HG03469 (cell line): ENCODE data around the gene CCDC158.
"Not testable (repeated sequence)": the region's sequence is repeated elsewhere in the genome, so short reads cannot be mapped to it uniquely, and the experiment has no call there.

Experiments
- ATAC-seq: cut with Tn5 transposase; IDR thresholded peaks from one replicate; pipeline ENCODE4 v1.9.1; 2021; ENCODE audit warnings: mild to moderate bottlenecking, moderate library complexity, moderate number of reproducible peaks; ENCODE audit not compliant: unreplicated experiment

Gene CCDC158

DNA sequence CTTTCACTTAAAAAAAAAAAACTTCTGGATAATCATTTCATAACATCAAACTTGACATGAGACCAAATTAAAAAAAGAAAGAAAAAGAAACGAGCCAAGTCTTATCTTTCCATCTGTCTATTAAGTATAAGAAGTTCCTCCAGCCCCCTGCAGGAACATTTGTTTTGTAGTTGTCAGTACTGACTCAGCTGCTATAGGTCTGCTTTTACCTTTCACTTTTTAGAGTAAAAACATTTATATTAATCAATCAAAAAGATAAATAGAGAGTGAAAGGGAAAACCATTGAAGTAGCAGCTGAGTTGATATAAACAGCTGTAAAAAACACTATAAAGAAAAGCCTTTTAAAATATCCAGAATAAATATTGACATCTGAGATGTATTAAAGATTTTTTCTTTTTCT is 46.1 kb downstream of the CCDC158 start:
- no peak for ATAC-seq

DNA sequence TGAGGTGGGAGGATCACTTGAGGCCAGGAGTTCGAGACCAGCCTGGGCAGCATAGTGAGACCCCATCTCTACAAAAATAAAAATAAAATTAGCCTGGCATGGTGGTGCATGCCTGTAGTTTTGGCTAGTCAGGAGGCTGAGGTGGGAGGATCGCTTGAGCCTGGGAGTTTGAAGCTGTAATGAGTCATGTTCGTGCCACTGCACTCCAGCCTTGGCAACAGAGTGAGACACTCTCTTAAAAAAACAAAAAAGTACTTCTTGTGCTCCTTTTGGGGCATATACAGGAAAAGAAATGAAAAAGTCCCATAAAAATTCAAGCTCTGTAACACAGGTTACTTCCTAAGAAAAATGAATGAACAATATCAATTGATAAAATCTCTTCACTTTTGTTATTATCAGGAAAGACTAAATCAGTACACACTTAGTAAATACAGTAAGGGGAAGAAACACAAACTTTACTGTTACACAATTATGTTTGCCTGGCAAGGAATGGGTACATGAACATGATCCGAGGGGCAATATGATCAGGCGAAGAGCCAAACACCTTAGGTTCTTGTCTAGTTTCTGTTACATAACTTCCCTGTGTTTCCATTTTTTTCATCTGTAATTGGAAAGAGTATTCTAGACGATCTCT is 46.9 kb downstream of the CCDC158 start:
- ATAC-seq, result no peak

DNA sequence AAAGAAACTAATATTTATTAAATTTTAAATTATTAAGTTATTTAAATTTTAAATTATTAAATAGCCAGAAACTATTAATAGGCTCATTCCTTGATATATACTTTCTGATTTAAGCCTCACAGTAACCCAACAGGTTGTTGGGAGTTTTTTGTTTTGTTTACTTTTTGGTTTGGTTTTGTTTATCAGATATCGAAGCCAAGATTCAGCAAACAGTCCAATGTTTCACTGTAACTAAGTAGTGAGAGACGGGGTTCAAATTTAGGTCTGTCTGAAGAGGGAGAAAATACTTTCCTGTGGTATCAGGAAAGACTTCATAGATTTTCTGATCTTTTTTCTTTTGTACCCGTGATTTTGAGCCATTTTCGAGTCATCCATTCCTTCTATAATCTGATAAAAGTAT is 54.2 kb downstream of the CCDC158 start:
- no peak for ATAC-seq

DNA sequence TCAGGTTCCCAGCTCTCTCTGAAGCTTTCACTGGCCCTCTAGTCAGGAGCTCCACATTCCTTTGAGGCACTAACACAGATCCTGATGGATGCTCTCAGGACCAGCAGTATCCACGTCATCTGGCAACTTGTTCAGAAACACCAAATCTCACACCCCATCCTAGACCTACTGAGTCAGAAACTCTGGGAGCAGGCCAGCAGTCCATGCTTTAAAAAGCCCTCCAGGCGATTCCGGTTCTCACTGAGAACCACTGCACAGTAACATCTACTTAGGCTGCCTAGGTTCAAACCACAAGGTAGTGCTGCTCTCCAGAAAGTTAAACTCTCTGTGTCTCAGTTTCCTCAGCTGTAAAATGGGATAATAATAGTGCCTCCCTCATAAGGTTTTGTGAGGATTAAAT is 55.3 kb downstream of the CCDC158 start:
- ATAC-seq, result no peak

DNA sequence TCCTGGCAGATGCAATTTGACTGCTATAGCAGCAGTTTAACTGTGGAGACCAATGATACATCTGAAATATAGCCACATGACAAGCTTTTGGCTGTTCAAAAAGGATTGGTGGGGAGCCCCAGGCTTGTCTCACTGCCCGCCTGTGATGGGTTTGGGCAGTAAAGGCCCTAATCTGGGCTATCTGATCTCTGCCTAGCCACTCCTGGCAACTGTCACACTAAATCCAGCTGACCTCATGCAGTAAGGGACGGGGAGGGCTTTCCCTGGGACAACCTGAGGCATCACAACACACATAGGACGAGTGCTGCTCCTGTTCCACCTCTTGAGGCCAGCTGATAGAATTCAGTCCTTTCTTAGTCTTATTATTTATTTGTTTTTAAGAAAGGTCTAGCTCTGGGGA is 56.2 kb downstream of the CCDC158 start:
- no peak for ATAC-seq

DNA sequence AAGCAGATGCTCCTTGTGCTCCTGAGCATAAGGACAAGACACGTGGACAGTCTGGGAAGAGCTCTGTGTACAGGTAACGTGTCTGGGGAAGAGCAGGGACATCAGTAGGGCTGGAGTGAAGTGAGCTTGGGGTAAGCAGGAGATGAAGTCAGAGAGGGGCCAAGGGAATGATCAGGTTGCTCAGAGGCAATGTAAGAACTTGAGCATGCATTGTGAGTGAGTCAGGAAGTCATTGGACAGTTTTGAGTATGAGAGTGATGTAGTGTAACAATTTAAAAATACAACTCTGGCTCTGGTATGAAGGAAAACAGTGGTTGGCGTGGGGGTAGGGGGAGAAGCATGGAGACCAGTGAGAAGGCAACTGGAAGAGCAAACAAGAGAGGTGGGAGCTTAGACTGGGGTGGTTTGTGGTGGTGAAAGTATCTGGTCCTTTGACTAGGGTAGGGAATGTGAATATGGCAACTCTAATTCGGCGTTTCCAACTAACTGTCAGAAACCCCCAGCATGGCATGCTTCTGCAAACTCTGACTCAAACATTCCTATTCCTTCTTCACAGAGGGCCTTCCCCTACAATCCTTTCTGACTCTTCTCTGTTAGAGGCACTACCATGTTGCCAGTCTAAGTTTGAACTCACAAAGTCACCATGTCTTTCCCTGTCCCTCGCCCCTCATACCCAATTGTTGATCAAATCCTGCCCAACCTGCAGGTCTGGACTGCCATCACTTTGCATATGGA is 57.2 kb downstream of the CCDC158 start:
- ATAC-seq, result no peak

DNA sequence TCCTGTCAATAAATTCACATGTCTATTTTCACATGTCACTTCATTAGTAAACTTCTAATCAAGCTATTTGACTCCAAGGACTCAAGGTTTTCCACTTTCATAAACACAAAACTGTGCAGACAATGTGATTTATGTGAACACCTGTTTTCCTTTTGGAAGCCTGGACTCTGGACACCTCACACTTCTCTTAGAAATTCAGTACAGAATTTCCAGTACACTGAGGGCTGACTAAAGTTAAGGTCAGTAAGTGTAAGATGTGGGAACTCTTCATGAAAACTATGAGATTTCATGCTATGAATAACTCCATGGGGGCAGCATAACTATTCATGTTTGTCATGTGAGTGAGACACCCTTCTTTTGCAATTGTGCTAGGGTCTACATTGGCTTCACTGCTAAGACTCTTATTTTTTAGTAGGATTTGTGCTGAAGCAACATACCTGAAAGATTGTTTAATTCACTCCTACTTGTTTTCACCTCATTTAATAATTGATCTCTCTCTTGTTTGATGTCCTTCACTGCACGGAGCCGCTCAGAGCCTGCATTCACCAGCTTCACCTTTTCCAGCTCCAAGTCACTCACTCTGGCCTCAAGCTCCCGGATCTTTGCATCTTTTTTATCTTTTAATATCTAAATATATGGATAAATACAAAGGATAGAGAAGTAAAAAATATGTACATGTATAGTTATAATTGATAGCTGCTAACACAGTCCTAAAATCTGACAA is 59.1 kb downstream of the CCDC158 start:
- ATAC-seq, result no peak

DNA sequence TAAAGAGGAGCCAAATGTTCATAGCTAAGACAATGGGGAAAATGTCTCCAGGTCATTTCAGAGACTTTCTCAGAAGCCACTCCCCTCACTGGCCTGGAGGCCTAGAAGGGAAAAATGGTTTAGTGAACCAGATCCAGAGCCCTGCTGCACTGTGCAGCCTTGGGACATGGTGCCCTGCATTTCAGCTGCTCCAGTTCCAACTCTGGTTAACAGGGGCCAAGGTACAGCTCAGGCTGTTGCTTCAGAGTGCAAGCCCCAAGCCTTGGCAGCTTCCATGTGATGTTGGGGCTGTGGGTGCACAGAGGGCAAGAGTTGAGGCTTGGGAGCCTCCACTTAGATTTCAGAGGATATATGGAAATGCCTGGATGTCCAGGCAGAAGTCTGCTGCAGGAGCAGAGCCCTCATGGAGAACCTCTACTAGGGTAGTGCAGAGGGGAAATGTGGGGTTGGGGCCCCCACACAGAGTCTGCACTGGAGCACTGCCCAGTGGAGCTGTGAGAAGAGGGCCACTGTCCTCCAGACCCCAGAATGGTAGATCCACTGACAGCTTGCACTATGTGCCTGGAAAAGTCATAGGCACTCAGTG is 61.0 kb downstream of the CCDC158 start:
- ATAC-seq, result not testable (repeated sequence)

DNA sequence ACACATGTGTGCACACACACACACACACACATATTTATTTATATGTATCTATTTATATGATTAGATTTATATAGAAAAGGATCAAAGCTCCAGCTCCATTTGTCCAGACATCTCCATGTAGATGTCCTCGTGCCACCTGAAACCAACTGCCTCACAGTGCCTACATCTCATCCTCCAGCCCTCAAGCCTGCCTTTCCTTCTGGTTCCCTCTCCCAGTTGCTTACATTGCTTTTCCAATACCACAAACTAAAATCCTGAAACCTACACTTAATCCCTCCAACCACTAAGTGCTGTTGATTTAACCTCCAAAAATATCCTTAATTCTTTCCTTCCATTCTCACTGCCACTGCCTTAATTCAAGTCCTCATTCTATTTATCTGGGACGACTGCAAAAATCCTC is 63.0 kb downstream of the CCDC158 start:
- no peak for ATAC-seq

DNA sequence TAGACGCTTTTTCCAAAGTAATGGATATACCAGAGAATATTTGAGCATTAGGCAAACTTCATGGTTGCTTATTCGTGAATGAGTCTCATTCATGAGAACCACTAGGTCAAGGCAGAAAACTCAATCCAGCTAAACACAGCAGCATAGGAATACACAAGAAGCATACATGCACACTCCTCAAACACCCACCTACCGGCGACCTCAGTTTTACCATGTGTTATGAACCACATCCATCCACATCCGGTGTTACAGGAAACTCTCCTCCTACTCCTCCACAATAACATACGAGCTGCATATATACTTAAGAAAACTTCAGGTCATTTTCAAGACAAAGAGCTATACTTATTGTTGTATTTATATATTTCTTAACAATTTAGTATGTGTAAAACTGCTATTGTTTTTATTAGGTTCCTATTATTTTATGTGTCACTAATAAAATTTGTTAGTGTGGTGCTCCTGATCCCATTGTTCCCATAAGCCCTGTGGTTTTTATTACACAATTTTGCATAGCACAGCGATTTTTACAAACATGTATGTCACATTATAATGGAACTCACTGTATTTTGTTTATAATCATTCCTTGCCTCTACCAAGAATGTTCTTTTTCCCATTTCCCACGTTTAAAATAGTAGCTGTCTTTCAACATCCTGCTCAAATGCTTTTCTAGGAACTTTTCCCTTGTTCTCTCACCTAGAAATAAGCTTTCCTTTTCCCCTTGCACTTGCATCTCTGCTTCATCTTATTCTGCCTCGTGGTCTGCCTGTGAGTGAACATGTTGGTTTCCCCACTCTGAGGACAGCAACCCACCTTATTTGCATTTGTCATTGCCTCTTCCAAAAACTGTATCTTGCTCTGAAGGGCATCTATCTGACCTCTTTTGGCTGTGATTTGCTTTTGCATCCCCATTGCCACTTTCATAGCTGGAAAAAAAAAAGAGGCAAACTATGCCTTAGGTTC is 66.1 kb downstream of the CCDC158 start:
- no peak for ATAC-seq

DNA sequence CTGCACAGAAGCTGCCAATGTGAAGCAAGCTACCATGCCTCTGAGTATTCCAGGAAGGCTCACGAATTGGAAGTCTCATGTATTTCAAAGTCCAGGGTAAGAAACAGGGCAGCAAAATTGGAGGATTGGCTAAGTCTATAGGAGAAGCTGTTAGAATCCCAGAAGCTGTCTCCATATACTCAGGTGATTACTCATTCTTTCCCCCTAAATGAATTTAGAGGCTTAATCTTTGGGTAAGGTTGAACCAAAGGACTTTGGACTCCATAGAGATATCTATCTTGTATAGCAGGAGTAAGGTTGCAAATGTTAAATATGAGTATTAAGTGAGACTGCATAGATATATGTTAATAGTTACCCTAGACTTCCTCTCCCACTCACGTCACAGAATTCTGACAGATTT is 78.1 kb downstream of the CCDC158 start:
- ATAC-seq, result no peak

DNA sequence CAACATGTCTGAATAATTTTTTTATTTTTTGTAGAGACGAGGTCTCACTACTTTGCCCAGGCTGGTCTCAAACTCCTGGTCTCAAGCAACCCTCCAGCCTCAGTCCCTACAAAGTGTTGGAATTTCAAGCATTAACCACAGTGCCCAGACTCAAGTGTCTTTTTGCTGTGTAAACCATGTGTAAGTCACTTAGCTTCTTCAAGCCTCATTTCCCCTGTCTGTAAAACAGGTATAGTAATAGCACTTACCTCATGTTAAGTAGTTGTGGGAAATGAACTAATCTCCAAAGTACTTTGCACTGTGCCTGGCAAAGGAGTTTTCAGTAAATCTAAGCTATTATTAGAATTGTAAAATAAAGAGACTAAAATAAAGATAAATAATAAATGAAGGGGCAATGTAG is 78.8 kb downstream of the CCDC158 start:
- no peak for ATAC-seq

DNA sequence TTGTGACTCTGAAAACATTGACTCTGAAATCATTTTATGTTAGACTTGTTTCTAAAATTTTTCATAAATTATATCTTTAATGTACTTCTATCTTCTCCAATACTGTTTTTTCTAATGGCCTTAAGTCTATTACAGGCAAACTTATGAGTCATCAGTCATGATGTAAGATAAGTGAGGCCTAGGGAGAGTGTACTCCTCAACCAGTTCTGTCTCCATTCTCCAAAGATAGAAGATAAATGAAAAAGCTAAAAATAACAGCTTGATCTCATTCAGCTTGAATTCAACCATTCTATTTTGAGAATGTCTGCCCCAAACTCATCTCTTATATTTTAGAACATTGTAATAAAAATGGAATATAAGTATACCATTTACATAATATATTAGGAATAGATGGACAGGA is 79.9 kb downstream of the CCDC158 start:
- no peak for ATAC-seq

DNA sequence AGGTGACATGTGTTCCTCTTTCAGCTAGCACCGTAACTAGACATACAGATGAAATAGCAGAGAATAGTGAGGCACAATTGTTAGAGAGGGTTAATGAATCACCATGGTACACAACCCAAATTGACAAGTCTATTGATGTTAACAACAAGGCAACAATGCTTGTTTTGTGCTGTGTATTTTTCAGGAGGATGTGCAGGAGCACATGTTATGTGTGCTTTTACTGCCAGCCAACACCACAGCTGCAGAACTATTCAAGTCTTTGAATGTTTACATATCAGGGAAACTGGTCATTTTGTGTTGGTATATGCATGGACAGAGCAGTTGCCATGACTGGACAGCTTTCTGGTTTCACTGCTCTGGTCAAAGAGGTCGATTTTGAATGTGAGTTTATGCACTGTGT is 81.6 kb downstream of the CCDC158 start:
- ATAC-seq, result no peak

DNA sequence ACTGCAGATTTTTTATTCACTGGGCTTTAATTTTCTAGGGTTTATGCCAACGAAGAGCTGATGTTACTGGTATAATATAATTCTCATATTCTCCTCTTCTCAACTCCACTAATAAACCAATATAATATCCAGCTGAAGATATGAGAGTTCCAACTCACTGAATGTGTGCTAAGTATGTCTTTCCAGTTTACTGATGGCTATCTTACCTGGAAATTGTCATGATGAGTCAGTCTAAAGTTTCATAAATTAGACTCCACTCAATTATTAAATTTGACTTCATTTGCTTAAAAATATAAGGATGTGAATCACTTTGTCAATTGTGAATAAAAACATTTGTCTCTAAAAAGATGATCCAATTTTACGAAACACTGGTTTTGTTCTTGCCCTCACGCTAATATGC is 86.1 kb downstream of the CCDC158 start:
- ATAC-seq, result no peak

DNA sequence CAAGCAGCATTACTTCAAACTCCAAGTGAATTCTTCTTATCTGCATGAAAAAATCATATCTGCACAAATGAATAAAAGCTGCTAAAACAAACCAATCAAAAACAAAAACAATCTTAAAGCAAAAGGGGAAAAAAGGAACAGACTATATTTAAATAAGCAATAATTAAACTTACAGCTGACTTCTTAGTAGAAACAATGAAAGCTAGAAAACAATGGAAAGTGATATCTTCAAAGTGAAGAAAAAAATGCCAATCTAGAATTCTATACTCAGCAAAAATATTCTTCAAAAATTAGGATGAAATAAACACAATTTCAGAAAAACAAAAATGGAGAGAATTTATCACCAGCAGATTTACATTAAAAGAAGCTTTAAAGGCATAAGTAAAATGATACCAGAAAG is 94.4 kb downstream of the CCDC158 start:
- ATAC-seq, result no peak

DNA sequence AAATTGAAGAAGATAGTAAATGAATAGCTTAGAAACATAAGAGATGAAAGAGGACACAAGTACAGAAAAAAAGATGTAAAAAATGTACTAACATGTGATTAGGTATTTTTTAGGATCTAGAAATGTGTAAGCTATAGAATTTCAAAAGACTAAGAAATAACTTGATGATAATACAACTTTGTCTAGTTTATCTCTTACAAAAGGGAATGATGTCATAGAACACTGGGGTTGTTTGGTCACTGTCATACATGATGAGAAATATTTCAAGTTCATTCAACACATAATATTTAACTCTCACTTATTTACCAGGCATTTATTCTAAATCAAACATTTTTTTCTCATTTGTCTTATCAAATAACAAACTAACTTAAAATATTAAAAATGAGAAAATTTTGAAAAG is 95.9 kb downstream of the CCDC158 start:
- ATAC-seq, result no peak

DNA sequence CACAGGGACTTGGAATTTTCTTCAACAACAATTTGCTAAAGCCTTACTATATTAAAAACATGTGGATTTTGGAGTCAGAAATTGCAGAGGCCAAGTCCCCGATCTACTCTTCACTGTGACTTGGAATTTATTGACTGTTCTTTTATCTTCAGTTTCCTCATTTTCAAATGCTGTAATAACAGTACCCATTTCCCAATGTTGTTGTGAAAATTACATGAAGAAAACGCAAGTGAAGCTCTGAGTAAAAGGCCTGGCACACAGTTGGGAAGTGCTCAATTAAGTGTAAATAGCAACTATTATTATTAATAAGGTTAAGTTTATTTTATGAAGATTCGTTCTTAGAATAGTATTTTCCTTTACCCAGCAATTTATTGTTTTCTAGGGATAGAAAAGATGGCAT is 98.7 kb downstream of the CCDC158 start:
- no peak for ATAC-seq

DNA sequence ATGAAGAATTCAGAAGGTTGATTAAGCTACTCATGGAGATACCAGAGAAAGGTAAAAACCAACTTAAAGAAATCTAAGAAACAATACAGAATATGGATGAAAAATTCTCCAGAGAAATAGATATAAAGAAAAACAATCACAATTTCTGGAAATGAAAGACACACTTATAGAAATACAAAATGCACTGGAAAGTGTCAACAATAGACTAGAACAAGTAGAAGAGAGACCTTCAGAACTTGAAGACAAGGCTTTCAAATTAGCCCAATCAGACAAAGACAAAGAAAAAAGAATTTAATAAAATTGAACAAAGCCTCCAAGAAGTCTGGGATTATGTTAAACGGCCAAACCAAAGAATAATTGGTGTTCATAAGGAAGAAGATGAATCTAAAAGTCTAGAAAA is 104.8 kb downstream of the CCDC158 start:
- ATAC-seq, result no peak

DNA sequence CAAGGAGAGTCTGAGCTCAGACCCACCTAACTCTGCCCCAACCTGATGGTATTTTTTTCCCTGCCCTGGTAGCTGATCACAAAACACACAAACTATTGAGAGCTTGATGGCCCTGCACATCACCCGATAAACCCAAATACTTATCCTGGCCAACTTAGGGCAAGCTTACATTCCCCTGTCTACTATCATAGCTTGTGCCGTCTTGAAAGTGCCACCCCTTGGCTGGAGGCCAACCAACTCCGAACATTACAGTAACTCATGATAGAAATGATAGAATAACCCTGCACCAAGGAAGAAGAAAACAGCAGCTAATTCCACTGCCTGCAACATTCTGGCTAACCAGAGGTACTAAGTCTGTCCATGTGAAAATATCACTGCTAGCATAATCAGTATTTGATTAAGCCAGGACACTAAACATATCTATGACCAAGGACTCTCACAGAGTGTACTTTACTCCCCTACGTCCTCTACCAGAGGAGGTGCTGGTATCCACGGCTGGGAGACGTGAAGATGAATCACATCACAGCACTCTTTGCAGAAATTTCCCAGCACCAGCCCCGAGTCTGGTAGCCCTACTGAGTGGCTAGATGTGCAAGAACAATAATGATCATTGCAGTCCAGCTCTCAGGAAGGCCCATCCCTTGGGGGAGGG is 105.5 kb downstream of the CCDC158 start:
- no peak for ATAC-seq
